Muscle layer of colon (tissue), 2 donors: ENCODE data around the gene TAS1R1.
"Not testable (repeated sequence)": the region's sequence is repeated elsewhere in the genome, so short reads cannot be mapped to it uniquely, and the experiment has no call there.

Experiments used
- H3K27ac ChIP-seq: one replicate; pipeline ENCODE4 v1.7.0; 2013; ENCODE audit warnings: low read depth, mild to moderate bottlenecking, low read length, moderate library complexity
- H3K27me3 ChIP-seq, 2 donors: one replicate each; pipeline ENCODE4 v1.7.0; 2013; ENCODE audit warnings: low read length in 2 of 2, mild to moderate bottlenecking in 2 of 2; ENCODE audit not compliant: insufficient read depth in 2 of 2, control insufficient read depth in 1 of 2
- H3K36me3 ChIP-seq: one replicate; pipeline ENCODE4 v1.7.0; 2013; ENCODE audit warnings: mild to moderate bottlenecking, low read length; ENCODE audit not compliant: insufficient read depth
- H3K4me1 ChIP-seq: one replicate; pipeline ENCODE4 v1.7.0; 2013; ENCODE audit warnings: mild to moderate bottlenecking, low read length; ENCODE audit not compliant: insufficient read depth
- H3K4me3 ChIP-seq, 2 donors: one replicate each; pipeline ENCODE4 v1.7.0; 2013; ENCODE audit warnings: low read length in 2 of 2, low read depth in 1 of 2, mild to moderate bottlenecking in 1 of 2, moderate library complexity in 1 of 2
- H3K9ac ChIP-seq: one replicate; pipeline ENCODE4 v1.7.0; 2013; ENCODE audit warnings: low read length
- H3K9me3 ChIP-seq: one replicate; pipeline ENCODE4 v1.7.0; 2013; ENCODE audit warnings: mild to moderate bottlenecking, low read length
- donor health status: abdominal sarcoma.
- donor health status: Adenocarcinoma of cecum.

Gene TAS1R1

GRCh38 chr1:6594977-6595740 is 40.1 kb downstream of the TAS1R1 start:
- Histone ChIP-seq H3K4me3 (no peak overlapping the region), H3K27me3 (no peaks in the 10 kb centered on the region), H3K27ac (no peak overlapping the region), H3K4me1 (peaks cover 39% of the 10 kb centered on the region), H3K9me3 (no peaks in the 10 kb centered on the region), H3K36me3 (peaks cover 88% of the 10 kb centered on the region), H3K9ac (no peak overlapping the region)

GRCh38 chr1:6596351-6596750 is 41.2 kb downstream of the TAS1R1 start:
- H3K9me3 ChIP-seq = no peaks in the 10 kb centered on the region
- peaks cover 39% of the 10 kb centered on the region for H3K4me1 ChIP-seq
- peak overlapping the region; percentile 12 for H3K27ac ChIP-seq
- H3K4me3 ChIP-seq = peak overlapping the region; percentile 15 to 16
- H3K9ac ChIP-seq = no peak overlapping the region
- peaks cover 80% of the 10 kb centered on the region for H3K36me3 ChIP-seq
- no peaks in the 10 kb centered on the region for H3K27me3 ChIP-seq

- no peak overlapping the region for H3K9ac ChIP-seq
- H3K27ac ChIP-seq = peak overlapping the region; percentile 27
- H3K36me3 ChIP-seq = peaks cover 73% of the 10 kb centered on the region
- peak overlapping the region; percentile 15 to 16 for H3K4me3 ChIP-seq
- no peaks in the 10 kb centered on the region for H3K9me3 ChIP-seq
- no peaks in the 10 kb centered on the region for H3K27me3 ChIP-seq
- H3K4me1 ChIP-seq = peaks cover 39% of the 10 kb centered on the region
Observed at GRCh38 chr1:6596886-6597776, 42.0 kb downstream of the TAS1R1 start.

DNA sequence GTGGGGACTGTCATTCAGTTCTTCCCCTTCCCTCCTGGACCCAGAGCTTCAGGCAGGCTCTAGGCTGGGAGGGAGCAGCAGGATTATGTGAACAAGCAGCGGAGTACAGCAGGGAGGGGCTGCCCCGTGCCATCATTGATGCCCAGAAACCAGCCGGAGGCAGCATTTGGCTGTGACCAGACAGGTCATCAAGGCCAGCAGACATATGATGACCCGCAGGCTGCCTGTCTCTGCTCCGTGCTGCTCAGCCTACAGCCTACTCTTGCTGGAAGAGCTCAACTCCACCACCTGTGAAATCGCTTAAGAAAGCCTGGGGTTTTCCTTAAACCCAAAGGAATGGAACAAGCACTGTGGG is 42.6 kb downstream of the TAS1R1 start:
- H3K4me1 ChIP-seq = peaks cover 39% of the 10 kb centered on the region
- no peaks in the 10 kb centered on the region for H3K9me3 ChIP-seq
- H3K36me3 ChIP-seq = peaks cover 67% of the 10 kb centered on the region
- no peak overlapping the region for H3K9ac ChIP-seq
- H3K27ac ChIP-seq = no peak overlapping the region
- no peaks in the 10 kb centered on the region for H3K27me3 ChIP-seq
- no peak overlapping the region for H3K4me3 ChIP-seq

DNA sequence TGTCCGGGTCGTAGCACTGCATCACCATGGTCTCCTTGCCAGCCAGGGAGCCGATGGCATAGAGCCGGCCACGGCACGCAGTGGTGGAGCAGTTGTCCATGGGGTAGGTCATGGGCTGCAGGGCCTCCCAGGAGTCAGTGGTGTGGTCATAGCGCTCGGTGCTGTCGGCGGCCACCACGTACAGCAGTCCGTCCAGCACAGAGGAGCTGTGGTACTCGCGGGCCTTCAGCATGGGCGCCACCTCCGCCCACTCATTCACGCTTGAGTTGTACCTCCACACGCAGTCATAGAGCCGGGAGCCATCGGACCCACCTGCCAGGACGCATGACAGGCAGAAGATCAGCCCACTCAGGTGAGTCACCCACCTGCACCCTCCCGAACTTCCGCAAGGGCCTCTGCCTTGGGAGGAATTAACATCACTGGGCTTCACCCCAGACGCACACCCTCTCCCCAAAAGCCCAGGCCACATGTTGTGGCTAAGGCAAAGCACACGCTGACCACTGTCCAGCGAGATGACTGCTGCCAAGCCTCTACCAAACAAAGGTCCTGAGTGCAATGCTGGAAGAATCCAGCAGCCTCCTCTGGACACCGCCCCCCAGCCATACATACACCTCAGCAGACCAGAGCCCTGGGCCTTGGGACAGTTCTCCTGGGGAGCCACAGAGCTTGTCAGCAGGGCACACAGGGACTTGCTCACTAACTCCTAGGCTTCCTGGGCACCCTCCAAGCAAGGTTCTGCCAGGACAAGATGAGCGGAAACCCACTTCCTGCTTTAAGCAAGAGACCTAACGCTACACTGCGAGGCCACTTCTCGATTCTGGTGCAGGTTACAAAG is 44.3 kb downstream of the TAS1R1 start:
- Histone ChIP-seq H3K27ac (no peak overlapping the region), H3K4me3 (peak overlapping the region in 1 of 2 donors; percentile 100), H3K27me3 (no peaks in the 10 kb centered on the region), H3K9ac (peak overlapping the region; percentile 68), H3K9me3 (no peaks in the 10 kb centered on the region), H3K36me3 (peaks cover 51% of the 10 kb centered on the region), H3K4me1 (peaks cover 50% of the 10 kb centered on the region)

DNA sequence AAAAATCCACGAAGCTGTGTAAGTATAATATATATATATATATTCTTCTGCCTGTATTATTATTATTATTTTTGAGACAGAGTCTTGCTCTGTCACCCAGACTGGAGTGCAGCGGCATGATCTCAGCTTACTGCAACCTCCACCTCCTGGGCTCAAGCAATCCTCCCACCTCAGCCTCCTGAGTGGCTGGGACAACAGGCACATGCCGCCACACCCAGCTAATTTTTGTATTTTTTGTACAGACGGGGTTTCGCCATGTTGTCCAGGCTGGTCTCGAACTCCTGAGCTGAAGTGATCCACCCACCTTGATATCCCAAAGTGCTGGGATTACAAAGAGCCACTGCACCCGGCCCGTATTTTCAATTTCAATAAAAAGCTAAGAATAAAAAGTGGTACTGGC is 44.9 kb downstream of the TAS1R1 start:
- peak overlapping the region; percentile 96 to 100 for H3K4me3 ChIP-seq
- H3K9ac ChIP-seq = peak overlapping the region; percentile 92
- not testable (repeated sequence) for H3K9me3 ChIP-seq, H3K27me3 ChIP-seq
- peaks cover 44% of the 10 kb centered on the region for H3K36me3 ChIP-seq
- H3K27ac ChIP-seq = peak overlapping the region; percentile 99
- H3K4me1 ChIP-seq = peaks cover 56% of the 10 kb centered on the region

- peak overlapping the region; percentile 92 for H3K9ac ChIP-seq
- H3K9me3 ChIP-seq = no peaks in the 10 kb centered on the region
- peak overlapping the region; percentile 99 for H3K27ac ChIP-seq
- peak overlapping the region; percentile 96 to 100 for H3K4me3 ChIP-seq
- peaks cover 61% of the 10 kb centered on the region for H3K4me1 ChIP-seq
- no peaks in the 10 kb centered on the region for H3K27me3 ChIP-seq
- peaks cover 39% of the 10 kb centered on the region for H3K36me3 ChIP-seq
Observed at GRCh38 chr1:6600410-6601048, 45.4 kb downstream of the TAS1R1 start.

GRCh38 chr1:6601049-6601922 is 46.2 kb downstream of the TAS1R1 start:
- peak overlapping the region; percentile 99 for H3K27ac ChIP-seq
- H3K27me3 ChIP-seq = no peaks in the 10 kb centered on the region
- peak overlapping the region; percentile 96 to 100 for H3K4me3 ChIP-seq
- peaks cover 31% of the 10 kb centered on the region for H3K36me3 ChIP-seq
- no peaks in the 10 kb centered on the region for H3K9me3 ChIP-seq
- H3K9ac ChIP-seq = peak overlapping the region; percentile 92
- H3K4me1 ChIP-seq = peaks cover 55% of the 10 kb centered on the region

GRCh38 chr1:6601923-6602668 is 47.0 kb downstream of the TAS1R1 start:
- H3K27me3 ChIP-seq = no peaks in the 10 kb centered on the region
- peak overlapping the region; percentile 92 for H3K9ac ChIP-seq
- H3K36me3 ChIP-seq = peaks cover 23% of the 10 kb centered on the region
- peak overlapping the region; percentile 99 for H3K27ac ChIP-seq
- H3K9me3 ChIP-seq = no peaks in the 10 kb centered on the region
- H3K4me1 ChIP-seq = peaks cover 47% of the 10 kb centered on the region
- H3K4me3 ChIP-seq = peak overlapping the region; percentile 96 to 100
